ENCODE results near the gene NDUFAF4.
A peak's percentile ranks its signal among the peaks of the same experiment; 100 is the strongest.

Gene NDUFAF4

DNA sequence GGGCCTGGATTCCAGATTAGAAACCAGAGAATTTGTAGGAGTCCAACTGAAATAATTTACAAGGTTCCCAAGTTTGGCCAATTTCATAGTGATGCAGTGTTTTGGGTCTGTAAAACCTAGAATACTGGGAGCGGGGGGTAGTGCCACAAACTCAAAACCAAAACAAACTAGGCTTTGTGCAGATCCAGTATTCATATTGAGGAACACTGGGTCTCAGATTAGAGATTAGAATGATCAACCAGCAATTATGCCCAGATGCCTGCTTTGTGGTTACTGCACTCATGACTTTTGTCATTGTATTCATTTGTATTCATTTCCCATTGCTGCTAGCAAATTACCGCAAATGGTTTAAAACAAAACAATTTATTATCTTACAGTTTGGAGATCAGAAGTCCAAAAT is 3.2 kb upstream of the NDUFAF4 start:
- no peak overlapping the region for H3K4me2 ChIP-seq (ENCODE audit: low read length)
- peaks cover 18% of the 10 kb centered on the region for H3K79me2 ChIP-seq (ENCODE audit: control insufficient read depth, low read length)
- no peaks in the 10 kb centered on the region for H3K9me2 ChIP-seq (replicated peaks; ENCODE audit: control insufficient read depth, low read length)
- H3K27me3 ChIP-seq (ENCODE audit: control insufficient read depth, low read length): peaks cover 21% of the 10 kb centered on the region
- no peaks in the 10 kb centered on the region for H3K9me3 ChIP-seq (ENCODE audit: control insufficient read depth, insufficient read depth, low read length)
- H3K4me3 ChIP-seq (ENCODE audit: low read length): no peak overlapping the region
- TF ChIP-seq EZH2phosphoT487 (IDR thresholded peaks at IDR 0.05; ENCODE audit: borderline replicate concordance, low read length): no peak
- TF ChIP-seq, protein P1, sequence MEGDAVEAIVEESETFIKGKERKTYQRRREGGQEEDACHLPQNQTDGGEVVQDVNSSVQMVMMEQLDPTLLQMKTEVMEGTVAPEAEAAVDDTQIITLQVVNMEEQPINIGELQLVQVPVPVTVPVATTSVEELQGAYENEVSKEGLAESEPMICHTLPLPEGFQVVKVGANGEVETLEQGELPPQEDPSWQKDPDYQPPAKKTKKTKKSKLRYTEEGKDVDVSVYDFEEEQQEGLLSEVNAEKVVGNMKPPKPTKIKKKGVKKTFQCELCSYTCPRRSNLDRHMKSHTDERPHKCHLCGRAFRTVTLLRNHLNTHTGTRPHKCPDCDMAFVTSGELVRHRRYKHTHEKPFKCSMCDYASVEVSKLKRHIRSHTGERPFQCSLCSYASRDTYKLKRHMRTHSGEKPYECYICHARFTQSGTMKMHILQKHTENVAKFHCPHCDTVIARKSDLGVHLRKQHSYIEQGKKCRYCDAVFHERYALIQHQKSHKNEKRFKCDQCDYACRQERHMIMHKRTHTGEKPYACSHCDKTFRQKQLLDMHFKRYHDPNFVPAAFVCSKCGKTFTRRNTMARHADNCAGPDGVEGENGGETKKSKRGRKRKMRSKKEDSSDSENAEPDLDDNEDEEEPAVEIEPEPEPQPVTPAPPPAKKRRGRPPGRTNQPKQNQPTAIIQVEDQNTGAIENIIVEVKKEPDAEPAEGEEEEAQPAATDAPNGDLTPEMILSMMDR (IDR thresholded peaks at IDR 0.05; ENCODE audit: low read depth, low read length, poor library complexity, severe bottlenecking): no peak
- H3K36me3 ChIP-seq (ENCODE audit: control insufficient read depth, low read length): peaks cover 17% of the 10 kb centered on the region
- peaks cover 7% of the 10 kb centered on the region for H4K20me1 ChIP-seq (ENCODE audit: control insufficient read depth, insufficient read depth, low read depth, low read length)
- H3F3A ChIP-seq (ENCODE audit: control insufficient read depth, insufficient read depth): peaks cover 7% of the 10 kb centered on the region
- H3K27ac ChIP-seq (ENCODE audit: low read depth, low read length): no peak overlapping the region
- H3K4me1 ChIP-seq (ENCODE audit: control insufficient read depth, low read length): peaks cover 24% of the 10 kb centered on the region

DNA sequence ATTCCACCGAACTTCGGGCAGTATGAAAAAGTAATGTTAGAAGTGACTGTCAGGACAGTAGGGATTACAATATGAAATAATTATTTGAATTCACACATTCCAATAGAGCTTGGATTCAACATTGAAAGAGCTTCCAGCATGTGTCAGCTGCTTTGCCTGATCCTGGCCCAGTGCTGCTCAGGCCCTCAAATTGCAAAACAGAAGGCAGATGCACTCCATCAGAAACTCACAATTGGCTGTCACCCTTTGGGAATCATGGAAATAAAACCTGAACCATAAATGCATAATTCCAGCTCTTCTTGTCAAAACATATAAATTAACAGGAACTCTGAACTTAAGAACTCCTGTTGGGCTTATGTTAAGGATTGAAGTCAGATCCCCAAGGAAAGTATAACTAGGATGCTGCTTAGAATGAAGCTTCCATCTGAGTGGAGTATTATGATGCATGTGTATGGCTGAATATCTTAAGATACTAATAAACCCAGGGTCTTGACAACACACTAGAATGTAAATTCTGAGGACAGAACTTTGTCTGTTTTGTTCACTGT is 1.8 kb upstream of the NDUFAF4 start:
- Histone ChIP-seq H3K79me2 (ENCODE audit: control insufficient read depth, low read length) (peaks cover 32% of the 10 kb centered on the region), H3K9me2 (replicated peaks; ENCODE audit: control insufficient read depth, low read length) (no peaks in the 10 kb centered on the region), H3K4me2 (ENCODE audit: low read length) (peak overlapping the region; percentile 71; the same call in 1 of the 2 replicates), H3K36me3 (ENCODE audit: control insufficient read depth, low read length) (peaks cover 31% of the 10 kb centered on the region), H3K27ac (ENCODE audit: low read depth, low read length) (no peak overlapping the region), H3K27me3 (ENCODE audit: control insufficient read depth, low read length) (peaks cover 10% of the 10 kb centered on the region; the same call in 1 of the 2 replicates), H4K20me1 (ENCODE audit: control insufficient read depth, insufficient read depth, low read depth, low read length) (peaks cover 17% of the 10 kb centered on the region), H3K4me1 (ENCODE audit: control insufficient read depth, low read length) (peaks cover 31% of the 10 kb centered on the region), H3K4me3 (ENCODE audit: low read length) (no peak overlapping the region), H3F3A (ENCODE audit: control insufficient read depth, insufficient read depth) (peaks cover 7% of the 10 kb centered on the region), H3K9me3 (ENCODE audit: control insufficient read depth, insufficient read depth, low read length) (no peaks in the 10 kb centered on the region)
- TF ChIP-seq EZH2phosphoT487 (IDR thresholded peaks at IDR 0.05; ENCODE audit: borderline replicate concordance, low read length): no peak
- TF ChIP-seq, protein P1 (IDR thresholded peaks at IDR 0.05; ENCODE audit: low read depth, low read length, poor library complexity, severe bottlenecking): no peak

GRCh38 chr6:96899019-96899418 is 1.3 kb upstream of the NDUFAF4 start:
- TF ChIP-seq, protein P1 (IDR thresholded peaks at IDR 0.05; ENCODE audit: low read depth, low read length, poor library complexity, severe bottlenecking): peak; percentile 47
- TF ChIP-seq EZH2phosphoT487 (IDR thresholded peaks at IDR 0.05; ENCODE audit: borderline replicate concordance, low read length): no peak
- no peaks in the 10 kb centered on the region for H3K9me2 ChIP-seq (replicated peaks; ENCODE audit: control insufficient read depth, low read length)
- H3K79me2 ChIP-seq (ENCODE audit: control insufficient read depth, low read length): peaks cover 37% of the 10 kb centered on the region
- H4K20me1 ChIP-seq (ENCODE audit: control insufficient read depth, insufficient read depth, low read depth, low read length): peaks cover 19% of the 10 kb centered on the region
- peak overlapping the region; percentile 64 for H3K27ac ChIP-seq (ENCODE audit: low read depth, low read length)
- H3K36me3 ChIP-seq (ENCODE audit: control insufficient read depth, low read length): peaks cover 36% of the 10 kb centered on the region
- H3F3A ChIP-seq (ENCODE audit: control insufficient read depth, insufficient read depth): peaks cover 7% of the 10 kb centered on the region
- H3K9me3 ChIP-seq (ENCODE audit: control insufficient read depth, insufficient read depth, low read length): no peaks in the 10 kb centered on the region
- H3K27me3 ChIP-seq (ENCODE audit: control insufficient read depth, low read length): peaks cover 10% of the 10 kb centered on the region; the same call in 1 of the 2 replicates
- peak overlapping the region; percentile 71 for H3K4me2 ChIP-seq (ENCODE audit: low read length)
- peak overlapping the region; percentile 99 for H3K4me3 ChIP-seq (ENCODE audit: low read length)
- H3K4me1 ChIP-seq (ENCODE audit: control insufficient read depth, low read length): peaks cover 31% of the 10 kb centered on the region

Measured in DOHH2 (cell line).